ENCODE measurements around the gene STX3. TPM values are rescaled to one million over a fixed set of nuclear protein-coding genes. Genes with fewer than 3 reads are reported as not detected.

STX3 gene
- total and polyA plus RNA-seq, 4 donors, result 3.3 to 8.5 (median 5.8) TPM

DNA sequence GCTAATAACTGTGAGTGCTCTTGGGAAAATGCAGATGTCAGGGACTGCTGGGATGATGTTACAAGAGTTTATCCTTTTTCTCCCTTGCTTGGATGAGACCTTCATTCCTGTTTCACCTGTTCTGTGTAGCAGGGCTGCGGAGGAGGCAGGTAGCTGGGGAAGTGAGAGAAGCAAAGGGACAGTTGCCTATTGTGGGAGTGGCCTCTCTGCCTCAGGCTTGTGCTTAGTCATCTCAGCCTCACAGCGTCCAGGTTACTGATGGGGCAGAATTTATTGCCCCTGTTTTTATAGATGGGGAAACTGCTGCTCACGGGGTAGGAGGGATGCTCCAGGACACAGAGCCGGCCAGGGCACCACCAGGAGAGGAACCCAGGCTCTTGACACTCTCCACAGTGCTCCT lies 1.7 kb downstream of the STX3 start:
- Histone ChIP-seq H3K27me3 (ENCODE audit: control insufficient read depth in 4 of 4, insufficient read depth in 4 of 4, low read length in 3 of 4) (no peaks in the 10 kb centered on the region), H3K4me3 (ENCODE audit: low read depth in 1 of 3, low read length in 3 of 3) (no peak overlapping the region), H3K27ac (ENCODE audit: low read depth in 1 of 2, low read length in 2 of 2) (peak overlapping the region in 1 of 2 donors; percentile 73), H3K4me1 (ENCODE audit: control insufficient read depth in 4 of 4, insufficient read depth in 4 of 4, low read length in 3 of 4) (peaks cover 0 to 18% (median 10%) of the 10 kb centered on the region in 4 donors), H3K36me3 (ENCODE audit: control insufficient read depth in 4 of 4, insufficient read depth in 3 of 4, low read depth in 1 of 4, low read length in 3 of 4) (no peaks in the 10 kb centered on the region), H3K9me3 (ENCODE audit: control insufficient read depth in 4 of 4, low read length in 3 of 4) (no peaks in the 10 kb centered on the region), H3K9ac (ENCODE audit: low read depth in 1 of 2, low read length in 2 of 2) (no peak overlapping the region)
- DNase-seq (ENCODE audit: low spot score), result no peak
- no peak for TF ChIP-seq ZBTB33 (IDR thresholded peaks at IDR 0.05)
- no peak for TF ChIP-seq FOXA2 (IDR thresholded peaks at IDR 0.05)
- TF ChIP-seq JUND (IDR thresholded peaks at IDR 0.05), result no peak
- TF ChIP-seq HNF4G (IDR thresholded peaks at IDR 0.05), result no peak
- TF ChIP-seq CTCF (IDR thresholded peaks at IDR 0.05; ENCODE audit: low read depth, low read length, missing input control), result no peak
- TF ChIP-seq FOXA1 (IDR thresholded peaks at IDR 0.05), result no peak
- TF ChIP-seq EGR1 (IDR thresholded peaks at IDR 0.05; ENCODE audit: low read depth in 2 of 2), result no peak
- TF ChIP-seq RAD21 (IDR thresholded peaks at IDR 0.05), result no peak
- TF ChIP-seq ATF3 (IDR thresholded peaks at IDR 0.05), result no peak
- no peak for TF ChIP-seq NR2F2 (IDR thresholded peaks at IDR 0.05)
- TF ChIP-seq MAX (IDR thresholded peaks at IDR 0.05), result no peak
- TF ChIP-seq SP1 (IDR thresholded peaks at IDR 0.05), result no peak
- no peak for TF ChIP-seq HNF4A (conservative IDR thresholded peaks at IDR 0.05)
- TF ChIP-seq, protein P1, sequence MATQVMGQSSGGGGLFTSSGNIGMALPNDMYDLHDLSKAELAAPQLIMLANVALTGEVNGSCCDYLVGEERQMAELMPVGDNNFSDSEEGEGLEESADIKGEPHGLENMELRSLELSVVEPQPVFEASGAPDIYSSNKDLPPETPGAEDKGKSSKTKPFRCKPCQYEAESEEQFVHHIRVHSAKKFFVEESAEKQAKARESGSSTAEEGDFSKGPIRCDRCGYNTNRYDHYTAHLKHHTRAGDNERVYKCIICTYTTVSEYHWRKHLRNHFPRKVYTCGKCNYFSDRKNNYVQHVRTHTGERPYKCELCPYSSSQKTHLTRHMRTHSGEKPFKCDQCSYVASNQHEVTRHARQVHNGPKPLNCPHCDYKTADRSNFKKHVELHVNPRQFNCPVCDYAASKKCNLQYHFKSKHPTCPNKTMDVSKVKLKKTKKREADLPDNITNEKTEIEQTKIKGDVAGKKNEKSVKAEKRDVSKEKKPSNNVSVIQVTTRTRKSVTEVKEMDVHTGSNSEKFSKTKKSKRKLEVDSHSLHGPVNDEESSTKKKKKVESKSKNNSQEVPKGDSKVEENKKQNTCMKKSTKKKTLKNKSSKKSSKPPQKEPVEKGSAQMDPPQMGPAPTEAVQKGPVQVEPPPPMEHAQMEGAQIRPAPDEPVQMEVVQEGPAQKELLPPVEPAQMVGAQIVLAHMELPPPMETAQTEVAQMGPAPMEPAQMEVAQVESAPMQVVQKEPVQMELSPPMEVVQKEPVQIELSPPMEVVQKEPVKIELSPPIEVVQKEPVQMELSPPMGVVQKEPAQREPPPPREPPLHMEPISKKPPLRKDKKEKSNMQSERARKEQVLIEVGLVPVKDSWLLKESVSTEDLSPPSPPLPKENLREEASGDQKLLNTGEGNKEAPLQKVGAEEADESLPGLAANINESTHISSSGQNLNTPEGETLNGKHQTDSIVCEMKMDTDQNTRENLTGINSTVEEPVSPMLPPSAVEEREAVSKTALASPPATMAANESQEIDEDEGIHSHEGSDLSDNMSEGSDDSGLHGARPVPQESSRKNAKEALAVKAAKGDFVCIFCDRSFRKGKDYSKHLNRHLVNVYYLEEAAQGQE (IDR thresholded peaks at IDR 0.05), result no peak
- no peak for TF ChIP-seq YY1 (IDR thresholded peaks at IDR 0.05)
- WGBS, result 62% methylated on average over 4 of the region's 4 CpGs

GRCh38 chr11:59758401-59759037 lies 3.3 kb downstream of the STX3 start:
- no peak overlapping the region for H3K4me3 ChIP-seq (ENCODE audit: low read depth in 1 of 3, low read length in 3 of 3)
- peaks cover 0 to 3% (median 0%) of the 10 kb centered on the region in 4 donors for H3K36me3 ChIP-seq (ENCODE audit: control insufficient read depth in 4 of 4, insufficient read depth in 3 of 4, low read depth in 1 of 4, low read length in 3 of 4)
- H3K27me3 ChIP-seq (ENCODE audit: control insufficient read depth in 4 of 4, insufficient read depth in 4 of 4, low read length in 3 of 4), result no peaks in the 10 kb centered on the region
- no peaks in the 10 kb centered on the region for H3K9me3 ChIP-seq (ENCODE audit: control insufficient read depth in 4 of 4, low read length in 3 of 4)
- 93% methylated on average over 4 of the region's 4 CpGs for WGBS
- no peak overlapping the region for H3K9ac ChIP-seq (ENCODE audit: low read depth in 1 of 2, low read length in 2 of 2)
- peaks cover 0 to 20% (median 10%) of the 10 kb centered on the region in 4 donors for H3K4me1 ChIP-seq (ENCODE audit: control insufficient read depth in 4 of 4, insufficient read depth in 4 of 4, low read length in 3 of 4)
- DNase-seq (ENCODE audit: low spot score), result no peak
- H3K27ac ChIP-seq (ENCODE audit: low read depth in 1 of 2, low read length in 2 of 2), result no peak overlapping the region
- TF ChIP-seq RXRA (IDR thresholded peaks at IDR 0.05) (no peak), ZBTB33 (IDR thresholded peaks at IDR 0.05) (no peak), SP1 (IDR thresholded peaks at IDR 0.05) (no peak), YY1 (IDR thresholded peaks at IDR 0.05) (no peak), TAF1 (conservative IDR thresholded peaks at IDR 0.05) (no peak), FOXA2 (IDR thresholded peaks at IDR 0.05) (no peak), NR2F2 (IDR thresholded peaks at IDR 0.05) (no peak), HNF4G (IDR thresholded peaks at IDR 0.05) (no peak), JUND (IDR thresholded peaks at IDR 0.05) (no peak), ATF3 (IDR thresholded peaks at IDR 0.05) (no peak), CTCF (IDR thresholded peaks at IDR 0.05; ENCODE audit: low read depth, low read length, missing input control) (no peak)
